Adrenal gland (tissue), 12 donors: ENCODE data around the gene MAB21L2. TPM values are rescaled to one million over a fixed set of nuclear protein-coding genes. Genes with fewer than 3 reads are reported as not detected.
"Not testable (repeated sequence)": the region's sequence is repeated elsewhere in the genome, so short reads cannot be mapped to it uniquely, and the experiment has no call there.

Source experiments
- DNase-seq, 7 donors: peaks; one replicate each; pipeline ENCODE4 v3.0.0-alpha.2; 2019 to 2020
- H3K27ac ChIP-seq, 5 donors: fragments of 200-600 bp; sonication (generic) in 4 of 5; 1 replicate in 3 of 5; 2 replicates in 2 of 5; pipeline versions ENCODE4 v1.5.1 to v1.8.0; 2016 to 2020; ENCODE audit warnings: mild to moderate bottlenecking in 1 of 5
- H3K27me3 ChIP-seq: fragments of 200-600 bp; 2 replicates; pipeline ENCODE4 v1.8.0; 2021
- H3K36me3 ChIP-seq, 2 donors: fragments of 200-600 bp; replicated peaks in 1 of 2; 1 replicate in 1 of 2; 2 replicates in 1 of 2; pipeline versions ENCODE4 v1.5.1 to v1.8.0; 2018 to 2022
- H3K4me1 ChIP-seq, 2 donors: fragments of 200-600 bp; replicated peaks in 1 of 2; 1 replicate in 1 of 2; 2 replicates in 1 of 2; pipeline versions ENCODE4 v1.5.1 to v1.8.0; 2018 to 2021
- H3K4me3 ChIP-seq, 4 donors: fragments of 200-600 bp; sonication (generic) in 3 of 4; one replicate each; pipeline ENCODE4 v1.5.1; 2016 to 2018
- H3K9me3 ChIP-seq, 3 donors: fragments of 200-600 bp; sonication (generic) in 1 of 3; replicated peaks in 1 of 3; 1 replicate in 2 of 3; 2 replicates in 1 of 3; pipeline versions ENCODE4 v1.5.1 to v1.8.0; 2016 to 2021
- POLR2A ChIP-seq, 2 donors: fragments of 450-650 bp; IDR thresholded peaks; one replicate each; pipeline ENCODE4 v1.6.1; 2017; ENCODE audit warnings: antibody characterized with exemption in 2 of 2, mild to moderate bottlenecking in 2 of 2, moderate library complexity in 1 of 2
- WGBS, 4 donors: extraction: QIAGEN DNeasy Blood & Tissue Kit in 2 of 4; methylation state at CpG; one replicate each; pipeline versions ENCODE4 v1.1.5 to v1.1.7; 2013 to 2017; 5-methylcytosine and 5-hydroxymethylcytosine counted together
- intact Hi-C, 2 donors: fragments of 100-400 bp; cut with DNase I; formaldehyde crosslinking; loops; one replicate each; pipeline versions ENCODE4 v1.14.1 to v1.15.0; 2022 to 2023
- polyA plus RNA-seq, 3 donors: library from polyadenylated mRNA; stranded (reverse); fragments of 200-250 nt in 2 of 3; fragments of 350-450 nt in 1 of 3; fragmentation: Illumina TruSeq in 1 of 3; extraction: RNeasy Lipid Tissue Mini Kit (QIAGEN cat#74804) in 1 of 3; gene quantifications; one replicate each; pipeline ENCODE4 v1.2.3, GENCODE V29; 2013 to 2014
- total RNA-seq, 9 donors: library from RNA; depleted of rRNA in 4 of 9; stranded (reverse); fragments of >200 nt in 4 of 9; fragments of 120-200 nt in 1 of 9; fragmentation: NEBNext Ultra II Directional in 1 of 9; extraction: Animal tissue kit (Norgen Biotek cat#: 25700) in 1 of 9; gene quantifications; one replicate each; pipeline versions ENCODE4 v1.1.0 to v1.2.4, GENCODE V29; 2013 to 2023
- TF ChIP-seq, protein P1 (sequence below), 6 experiments: fragments of 450-650 bp in 4 of 6; fragments of 200-600 bp in 2 of 6; sonication (generic) in 1 of 6; IDR thresholded peaks; 1 replicate in 5 of 6; 2 replicates in 1 of 6; pipeline versions ENCODE4 v1.5.1 to v1.8.0; 2016 to 2021; ENCODE audit warnings: antibody characterized with exemption in 6 of 6, mild to moderate bottlenecking in 2 of 6, moderate library complexity in 1 of 6
- donor health status: healthy with polysubstance abuse.
- donor health status: Bipolar disorder and iron deficiency.
- donor health status: DM: yes; HTN: yes; CAD: no.
- donor health status: DM: no; HTN: no; CAD: no.
- donor health status: DM: no; HTN: no; CAD: no.
- donor health status: DM: yes; HTN: yes; CAD: no.

MAB21L2 gene
- total and polyA plus RNA-seq, 12 donors, result 0.31 to 7.5 (median 3.3) TPM; not detected in 4

DNA sequence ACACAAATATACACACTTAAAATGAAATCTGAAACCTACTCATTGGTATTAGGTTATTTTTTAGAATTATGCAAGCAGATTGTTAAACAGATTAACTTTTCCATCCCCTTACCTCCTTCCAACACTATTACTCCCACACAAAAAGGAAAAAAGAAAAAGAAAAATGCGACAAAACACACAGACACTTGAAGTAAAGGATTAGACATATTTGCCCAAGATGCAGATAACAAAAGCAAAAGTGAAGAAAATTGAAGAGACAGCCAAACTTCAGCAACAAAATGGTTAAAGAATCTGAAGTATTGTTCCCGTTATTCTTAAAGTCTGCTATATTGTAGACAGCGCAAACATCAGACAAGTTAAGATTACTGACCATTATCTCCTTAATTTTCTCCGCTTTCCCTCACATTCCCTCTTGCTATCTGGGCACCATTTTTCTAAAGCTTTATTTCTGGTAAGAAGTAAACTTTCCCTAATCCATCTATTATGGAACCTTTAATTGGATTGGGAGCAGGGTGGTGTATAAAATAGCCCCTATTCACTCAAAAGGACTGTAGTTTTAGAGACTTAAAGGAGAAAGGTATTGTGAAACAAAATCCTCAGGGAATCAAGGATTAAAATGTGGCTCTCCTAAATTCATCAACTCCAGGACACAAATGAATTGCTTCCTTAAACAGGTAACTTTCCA is 34.7 kb upstream of the MAB21L2 start:
- Histone ChIP-seq H3K4me3 (no peak overlapping the region), H3K27me3 (no peaks in the 10 kb centered on the region), H3K9me3 (no peaks in the 10 kb centered on the region), H3K27ac (no peak overlapping the region), H3K4me1 (no peaks in the 10 kb centered on the region), H3K36me3 (no peaks in the 10 kb centered on the region)
- no peak for DNase-seq
- intact Hi-C loops, result no loop called here
- 81 to 93% (median 89%) methylated on average over 4 of the region's 4 CpGs for WGBS, 4 donors
- no peak for TF ChIP-seq POLR2A (IDR thresholded peaks at IDR 0.05)

DNA sequence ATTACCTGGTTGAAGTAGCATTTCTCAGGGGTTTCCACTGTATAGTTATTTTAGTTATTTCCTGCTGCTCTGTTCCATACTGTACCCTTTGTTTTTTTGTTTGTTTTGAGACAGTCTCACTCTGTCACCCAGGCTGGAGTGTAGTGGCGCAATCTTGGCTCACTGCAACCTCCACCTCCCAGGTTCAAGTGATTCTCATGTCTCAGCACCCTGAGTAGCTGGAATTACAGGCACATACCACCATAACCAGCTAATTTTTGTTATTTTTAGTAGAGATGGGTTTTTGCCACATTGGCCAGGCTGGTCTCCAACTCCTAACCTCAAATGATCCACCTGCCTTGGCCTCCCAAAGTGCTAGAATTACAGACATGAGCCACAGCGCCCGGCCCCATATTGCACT is 24.1 kb upstream of the MAB21L2 start:
- H3K36me3 ChIP-seq, H3K4me1 ChIP-seq, H3K4me3 ChIP-seq, DNase-seq, H3K27ac ChIP-seq, H3K27me3 ChIP-seq, H3K9me3 ChIP-seq, intact Hi-C loops: not testable (repeated sequence)
- 94 to 99% (median 98%) methylated on average over 3 of the region's 3 CpGs for WGBS, 4 donors

DNA sequence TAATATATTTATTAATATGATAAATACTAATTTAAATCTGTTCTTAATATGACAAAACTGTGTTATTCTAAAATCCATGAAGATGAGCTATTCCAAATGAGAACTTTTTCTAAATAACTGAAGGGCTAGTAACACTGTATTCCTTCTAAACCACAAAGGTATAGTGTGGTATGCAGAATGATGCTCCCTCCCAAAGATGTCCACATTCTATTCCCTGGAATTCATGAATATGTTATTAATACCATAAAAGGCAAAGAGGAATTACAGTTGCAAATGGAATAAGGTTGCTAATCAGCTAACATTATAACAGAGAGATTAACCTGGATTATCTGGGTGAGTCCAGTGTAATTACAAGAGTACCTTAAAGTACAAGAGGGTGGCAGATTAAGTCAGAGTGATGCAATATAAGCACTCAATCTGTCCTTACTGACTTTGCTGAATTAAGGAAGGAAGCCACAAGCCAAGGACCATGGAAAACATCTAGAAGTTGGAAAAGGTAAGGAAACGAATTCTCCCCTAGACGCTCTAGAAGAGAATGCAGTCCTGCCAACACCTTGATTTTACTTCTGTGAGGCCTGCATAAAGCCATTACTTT is 20.7 kb upstream of the MAB21L2 start:
- no peak for DNase-seq
- no peak overlapping the region for H3K27ac ChIP-seq
- TF ChIP-seq, protein P1, sequence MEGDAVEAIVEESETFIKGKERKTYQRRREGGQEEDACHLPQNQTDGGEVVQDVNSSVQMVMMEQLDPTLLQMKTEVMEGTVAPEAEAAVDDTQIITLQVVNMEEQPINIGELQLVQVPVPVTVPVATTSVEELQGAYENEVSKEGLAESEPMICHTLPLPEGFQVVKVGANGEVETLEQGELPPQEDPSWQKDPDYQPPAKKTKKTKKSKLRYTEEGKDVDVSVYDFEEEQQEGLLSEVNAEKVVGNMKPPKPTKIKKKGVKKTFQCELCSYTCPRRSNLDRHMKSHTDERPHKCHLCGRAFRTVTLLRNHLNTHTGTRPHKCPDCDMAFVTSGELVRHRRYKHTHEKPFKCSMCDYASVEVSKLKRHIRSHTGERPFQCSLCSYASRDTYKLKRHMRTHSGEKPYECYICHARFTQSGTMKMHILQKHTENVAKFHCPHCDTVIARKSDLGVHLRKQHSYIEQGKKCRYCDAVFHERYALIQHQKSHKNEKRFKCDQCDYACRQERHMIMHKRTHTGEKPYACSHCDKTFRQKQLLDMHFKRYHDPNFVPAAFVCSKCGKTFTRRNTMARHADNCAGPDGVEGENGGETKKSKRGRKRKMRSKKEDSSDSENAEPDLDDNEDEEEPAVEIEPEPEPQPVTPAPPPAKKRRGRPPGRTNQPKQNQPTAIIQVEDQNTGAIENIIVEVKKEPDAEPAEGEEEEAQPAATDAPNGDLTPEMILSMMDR (IDR thresholded peaks at IDR 0.05), result no peak
- TF ChIP-seq POLR2A (IDR thresholded peaks at IDR 0.05), result no peak
- H3K27me3 ChIP-seq, result no peaks in the 10 kb centered on the region
- 97 to 100% (median 97%) methylated on average over 2 of the region's 2 CpGs for WGBS, 4 donors
- H3K36me3 ChIP-seq, result no peaks in the 10 kb centered on the region
- H3K4me3 ChIP-seq, result no peak overlapping the region
- H3K9me3 ChIP-seq, result no peaks in the 10 kb centered on the region
- intact Hi-C loops, result no loop called here
- H3K4me1 ChIP-seq, result peaks cover 0 to 6% of the 10 kb centered on the region in 2 donors

DNA sequence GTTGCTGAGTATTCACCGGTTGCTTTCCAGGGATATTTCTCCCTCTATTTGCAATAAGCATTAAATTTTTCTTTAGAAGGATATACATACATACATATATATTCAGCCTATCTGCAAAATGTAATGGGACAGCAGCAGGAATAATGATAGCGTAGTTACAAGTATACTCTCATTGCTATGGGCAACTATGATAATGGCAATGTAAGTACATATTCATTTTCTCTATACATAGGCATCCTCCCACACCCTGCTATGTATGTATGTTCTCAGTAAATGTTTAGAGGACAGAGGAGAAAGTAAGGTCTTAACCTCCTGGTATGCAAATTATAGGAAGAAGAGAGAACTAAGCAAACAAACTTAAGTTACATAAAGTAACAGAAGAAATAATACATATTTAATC is 19.7 kb upstream of the MAB21L2 start:
- no peak for DNase-seq
- Histone ChIP-seq H3K4me3 (no peak overlapping the region), H3K27me3 (no peaks in the 10 kb centered on the region), H3K4me1 (peaks cover 0 to 15% of the 10 kb centered on the region in 2 donors), H3K9me3 (no peaks in the 10 kb centered on the region), H3K36me3 (no peaks in the 10 kb centered on the region), H3K27ac (no peak overlapping the region)
- TF ChIP-seq, protein P1 (IDR thresholded peaks at IDR 0.05), result no peak
- TF ChIP-seq POLR2A (IDR thresholded peaks at IDR 0.05), result no peak
- WGBS, 4 donors, result 97 to 100% (median 99%) methylated on average over 2 of the region's 2 CpGs
- intact Hi-C loops, result no loop called here

DNA sequence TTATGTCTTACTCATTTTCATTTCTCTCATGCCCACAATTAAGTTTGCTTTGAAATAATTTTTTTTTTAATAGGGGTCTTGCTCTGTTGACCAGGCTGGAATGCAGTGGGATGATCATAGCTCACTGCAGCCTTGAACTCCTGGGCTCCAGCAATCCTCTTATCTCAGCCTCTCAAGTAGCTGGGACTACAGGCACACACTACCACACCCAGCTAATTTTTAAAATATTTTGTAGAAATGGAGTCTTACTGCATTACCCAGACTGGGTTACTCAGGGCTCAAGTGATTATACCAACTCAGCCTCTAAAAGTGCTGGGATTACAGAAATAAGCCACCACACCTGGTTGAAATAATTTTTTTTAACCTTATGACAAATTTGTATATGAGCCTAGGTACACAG is 19.2 kb upstream of the MAB21L2 start:
- Histone ChIP-seq H3K9me3 (no peaks in the 10 kb centered on the region), H3K27me3 (no peaks in the 10 kb centered on the region), H3K27ac (no peak overlapping the region), H3K36me3 (no peaks in the 10 kb centered on the region), H3K4me1 (peaks cover 0 to 15% of the 10 kb centered on the region in 2 donors), H3K4me3 (no peak overlapping the region)
- TF ChIP-seq POLR2A (IDR thresholded peaks at IDR 0.05), result no peak
- TF ChIP-seq, protein P1 (IDR thresholded peaks at IDR 0.05), result no peak
- intact Hi-C loops, result no loop called here
- no peak for DNase-seq

DNA sequence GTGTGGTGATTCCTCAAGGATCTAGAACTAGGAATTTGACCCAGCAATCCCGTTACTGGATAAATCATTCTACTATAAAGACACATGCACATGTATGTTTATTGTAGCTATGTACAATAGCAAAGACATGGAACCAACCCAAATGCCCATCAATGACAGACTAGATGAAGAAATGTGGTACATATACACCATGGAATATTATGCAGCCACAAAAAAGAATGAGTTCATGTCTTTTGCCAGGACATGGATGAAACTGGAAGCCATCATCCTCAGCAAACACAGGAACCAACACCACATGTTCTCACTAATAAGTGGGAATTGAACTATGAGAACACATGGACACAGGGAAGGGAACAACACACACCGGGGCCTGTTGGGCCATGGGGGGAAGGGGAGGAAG is 17.0 kb upstream of the MAB21L2 start:
- DNase-seq, H3K36me3 ChIP-seq, H3K27me3 ChIP-seq, H3K4me3 ChIP-seq, H3K27ac ChIP-seq, H3K9me3 ChIP-seq, intact Hi-C loops: not testable (repeated sequence)
- 98 to 100% (median 100%) methylated on average over 2 of the region's 2 CpGs for WGBS, 4 donors
- peaks cover 0 to 15% of the 10 kb centered on the region in 2 donors for H3K4me1 ChIP-seq
